GM13976 (cell line): ENCODE measurements around the gene SLC6A5.
"Not testable (repeated sequence)": the region's sequence is repeated elsewhere in the genome, so short reads cannot be mapped to it uniquely, and the experiment has no call there.

Experiments used
- DNase-seq: peaks from one replicate; pipeline ENCODE4 v3.0.0; 2012; ENCODE audit warnings: low spot score
- CTCF ChIP-seq: IDR thresholded peaks from 2 replicates; pipeline ENCODE4 v1.5.1; 2012; ENCODE audit warnings: borderline replicate concordance, mild to moderate bottlenecking; ENCODE audit not compliant: insufficient read depth; ENCODE audit errors: extremely low read depth, missing control alignments, control extremely low read depth
- in situ Hi-C: fragments of 300-500 bp; cut with MboI; formaldehyde crosslinking; loops from one replicate; pipeline ENCODE4 v1.12.0; 2022; ENCODE audit warnings: low sequenced_read_pairs, mixed read lengths, inconsistent platforms; ENCODE audit not compliant: unreplicated experiment

The SLC6A5 gene

GRCh38 chr11:20599221-20600019 lies at the start of gene SLC6A5:
Gene SLC6A5, plus strand, starts transcription at chr11:20599608. Its CDS starts 65 bp downstream, at chr11:20599673.
- in situ Hi-C loops: loop anchor here (10.0 to 25.0 kb wide), 2 partner anchors 215 to 462 kb away; partner anchors contain the start of gene PRMT3
- no peak for TF ChIP-seq CTCF
- DNase-seq: peak; percentile 53

GRCh38 chr11:20551096-20551495 lies 48.3 kb upstream of the SLC6A5 start:
- no peak for TF ChIP-seq CTCF
- in situ Hi-C loops: no loop called here
- DNase-seq: no peak

- no peak for TF ChIP-seq CTCF
- DNase-seq: no peak
- in situ Hi-C loops: no loop called here
These were observed 43.6 kb upstream of the SLC6A5 start for GRCh38 chr11:20555783-20556182.

GRCh38 chr11:20556396-20556795 lies 43.0 kb upstream of the SLC6A5 start:
- DNase-seq, in situ Hi-C loops: not testable (repeated sequence)

- in situ Hi-C loops: no loop called here
- no peak for TF ChIP-seq CTCF
- no peak for DNase-seq
These were observed 40.7 kb upstream of the SLC6A5 start for GRCh38 chr11:20558741-20559140.

GRCh38 chr11:20559523-20560300 lies 39.7 kb upstream of the SLC6A5 start:
- in situ Hi-C loops: no loop called here
- no peak for TF ChIP-seq CTCF
- DNase-seq: no peak

- no peak for DNase-seq
- in situ Hi-C loops: no loop called here
- TF ChIP-seq CTCF: no peak
These were observed 37.5 kb upstream of the SLC6A5 start for GRCh38 chr11:20561915-20562314.
